GM10266 (cell line): ENCODE measurements around the gene C1orf210.

Experiments used
- DNase-seq: peaks from one replicate; pipeline ENCODE4 v3.0.0; 2012; ENCODE audit errors: extremely low spot score
- CTCF ChIP-seq: IDR thresholded peaks from 2 replicates; pipeline ENCODE4 v1.5.1; 2012; ENCODE audit warnings: mild to moderate bottlenecking, low read depth; ENCODE audit not compliant: control insufficient read depth, insufficient read depth; ENCODE audit errors: missing control alignments

The C1orf210 gene

GRCh38 chr1:43293896-43294760, 8.7 kb upstream of the C1orf210 start:
- DNase-seq: no peak
- no peak for TF ChIP-seq CTCF

- no peak for DNase-seq
- TF ChIP-seq CTCF: no peak
These were observed 7.8 kb upstream of the C1orf210 start for GRCh38 chr1:43293176-43293575.

GRCh38 chr1:43292679-43293078, 7.3 kb upstream of the C1orf210 start:
- no peak for TF ChIP-seq CTCF
- no peak for DNase-seq

GRCh38 chr1:43292216-43292615, 6.8 kb upstream of the C1orf210 start:
- TF ChIP-seq CTCF: no peak
- DNase-seq: no peak

GRCh38 chr1:43288785-43289706, 3.7 kb upstream of the C1orf210 start:
- no peak for DNase-seq
- TF ChIP-seq CTCF: no peak

- DNase-seq: no peak
- no peak for TF ChIP-seq CTCF
These were observed 2.8 kb upstream of the C1orf210 start for GRCh38 chr1:43288058-43288784.
